ENCODE results near the gene KPNA1. TPM values are rescaled to one million over a fixed set of nuclear protein-coding genes. Genes with fewer than 3 reads are reported as not detected.

The KPNA1 gene
- total RNA-seq, 1 experiment from 2014 or later = 64.3 TPM

- no peak overlapping the region for H3K9ac ChIP-seq (ENCODE audit: low read length)
- peaks cover 16% of the 10 kb centered on the region for H3K4me1 ChIP-seq (ENCODE audit: insufficient read depth, low read length)
- H3K27ac ChIP-seq (ENCODE audit: low read length) = peak overlapping the region; percentile 31; the same call in 1 of the 2 replicates
- no peaks in the 10 kb centered on the region for H3F3A ChIP-seq (ENCODE audit: low read length, unreplicated experiment)
- no peak overlapping the region for H2AFZ ChIP-seq (ENCODE audit: low read length)
- H3K79me2 ChIP-seq (ENCODE audit: low read length) = peaks cover 20% of the 10 kb centered on the region; the same call in 1 of the 2 replicates
- peaks cover 69% of the 10 kb centered on the region for H3K36me3 ChIP-seq (ENCODE audit: low read depth, low read length)
- no peak for TF ChIP-seq CTCF (conservative IDR thresholded peaks at IDR 0.05; ENCODE audit: low read depth, low read length)
- TF ChIP-seq EZH2 (IDR thresholded peaks at IDR 0.05; ENCODE audit: low read length, unreplicated experiment) = no peak
- TF ChIP-seq EZH2phosphoT487 (IDR thresholded peaks at IDR 0.05; ENCODE audit: borderline replicate concordance, low read length) = no peak
- no peaks in the 10 kb centered on the region for H3K27me3 ChIP-seq (ENCODE audit: low read length)
- CTCF ChIA-PET = no interaction called here
- peak overlapping the region; percentile 40; the same call in 1 of the 2 replicates for H3K4me2 ChIP-seq (ENCODE audit: low read length)
- POLR2A ChIA-PET (ENCODE audit: unreplicated experiment) = no interaction called here
- intact Hi-C loops (cut with micrococcal nuclease) = no loop called here
- DNase-seq (no peak), ATAC-seq (no peak)
- H3K4me3 ChIP-seq (ENCODE audit: low read length) = no peak overlapping the region
- H3K9me3 ChIP-seq (ENCODE audit: low read length) = no peaks in the 10 kb centered on the region
- no peaks in the 10 kb centered on the region for H4K20me1 ChIP-seq (ENCODE audit: low read length)
- H3K9me2 ChIP-seq (replicated peaks; ENCODE audit: low read length) = no peaks in the 10 kb centered on the region
- BruUV-seq (replicated peaks) = no TSS peak
These were observed 71.6 kb downstream of the KPNA1 start for GRCh38 chr3:122443090-122443489.

- ChIA-PET POLR2A (ENCODE audit: unreplicated experiment) (no interaction called here), CTCF (no interaction called here)
- TF ChIP-seq EZH2phosphoT487 (IDR thresholded peaks at IDR 0.05; ENCODE audit: borderline replicate concordance, low read length) = no peak
- TF ChIP-seq EZH2 (IDR thresholded peaks at IDR 0.05; ENCODE audit: low read length, unreplicated experiment) = no peak
- no peak for TF ChIP-seq CTCF (conservative IDR thresholded peaks at IDR 0.05; ENCODE audit: low read depth, low read length)
- Histone ChIP-seq H3K4me3 (ENCODE audit: low read length) (no peak overlapping the region), H4K20me1 (ENCODE audit: low read length) (no peaks in the 10 kb centered on the region), H3K9ac (ENCODE audit: low read length) (no peak overlapping the region), H3K4me2 (ENCODE audit: low read length) (no peak overlapping the region), H3K4me1 (ENCODE audit: insufficient read depth, low read length) (no peaks in the 10 kb centered on the region), H3K27me3 (ENCODE audit: low read length) (no peaks in the 10 kb centered on the region), H3K9me3 (ENCODE audit: low read length) (no peaks in the 10 kb centered on the region), H3F3A (ENCODE audit: low read length, unreplicated experiment) (no peaks in the 10 kb centered on the region), H3K9me2 (replicated peaks; ENCODE audit: low read length) (no peaks in the 10 kb centered on the region), H2AFZ (ENCODE audit: low read length) (no peak overlapping the region), H3K36me3 (ENCODE audit: low read depth, low read length) (peaks cover 68% of the 10 kb centered on the region), H3K79me2 (ENCODE audit: low read length) (no peaks in the 10 kb centered on the region), H3K27ac (ENCODE audit: low read length) (no peak overlapping the region)
- DNase-seq (no peak), ATAC-seq (no peak)
- intact Hi-C loops (cut with micrococcal nuclease) = no loop called here
- no TSS peak for BruUV-seq (replicated peaks)
These were observed 78.8 kb downstream of the KPNA1 start for GRCh38 chr3:122435950-122436349.

- intact Hi-C loops (cut with micrococcal nuclease) = no loop called here
- Histone ChIP-seq H3K36me3 (ENCODE audit: low read depth, low read length) (peaks cover 52% of the 10 kb centered on the region), H3F3A (ENCODE audit: low read length, unreplicated experiment) (no peaks in the 10 kb centered on the region), H3K27me3 (ENCODE audit: low read length) (no peaks in the 10 kb centered on the region), H3K9me3 (ENCODE audit: low read length) (no peaks in the 10 kb centered on the region), H3K4me1 (ENCODE audit: insufficient read depth, low read length) (no peaks in the 10 kb centered on the region), H3K4me2 (ENCODE audit: low read length) (no peak overlapping the region), H2AFZ (ENCODE audit: low read length) (no peak overlapping the region), H3K79me2 (ENCODE audit: low read length) (no peaks in the 10 kb centered on the region), H3K9ac (ENCODE audit: low read length) (no peak overlapping the region), H3K27ac (ENCODE audit: low read length) (no peak overlapping the region), H3K9me2 (replicated peaks; ENCODE audit: low read length) (no peaks in the 10 kb centered on the region), H4K20me1 (ENCODE audit: low read length) (no peaks in the 10 kb centered on the region), H3K4me3 (ENCODE audit: low read length) (no peak overlapping the region)
- ChIA-PET POLR2A (ENCODE audit: unreplicated experiment) (no interaction called here), CTCF (no interaction called here)
- DNase-seq (no peak), ATAC-seq (no peak)
- TF ChIP-seq CTCF (conservative IDR thresholded peaks at IDR 0.05; ENCODE audit: low read depth, low read length) = no peak
- no TSS peak for BruUV-seq (replicated peaks)
These were observed 84.4 kb downstream of the KPNA1 start for GRCh38 chr3:122430371-122430770.

Data from PC-3 (cell line).